HEK293 (cell line): ENCODE data around the gene R3HDM2.

Source experiments
- CTCF ChIA-PET: fragments of 350-600 bp; formaldehyde crosslinking; extraction: SDS; loops from one replicate; lab custom pipeline; 2021; ENCODE audit warnings: antibody characterized with exemption; lab: Yijun Ruan, JAX
- POLR2A ChIA-PET: fragments of 300-600 bp; formaldehyde crosslinking; extraction: SDS; loops from one replicate; lab custom pipeline; 2020; ENCODE audit warnings: antibody characterized with exemption, inconsistent platforms; lab: Yijun Ruan, JAX
- H3K27ac ChIP-seq: fragments of 200-500 bp; sonication (Bioruptor generic); 2 replicates; pipeline ENCODE4 v1.5.1; 2014; ENCODE audit warnings: low read depth, low read length, control low read depth, inconsistent platforms; ENCODE audit errors: extremely low read depth
- H3K36me3 ChIP-seq, 2 experiments: fragments of 200-500 bp in 1 of 2; sonication (Bioruptor generic) in 1 of 2; 1 replicate in 1 of 2; 2 replicates in 1 of 2; pipeline ENCODE4 v1.5.1; 2014 to 2017; ENCODE audit warnings: inconsistent platforms in 2 of 2, low read length in 2 of 2; ENCODE audit not compliant: control insufficient read depth in 2 of 2, insufficient read depth in 1 of 2
- H3K4me1 ChIP-seq: fragments of 200-500 bp; sonication (Bioruptor generic); 2 replicates; pipeline ENCODE4 v1.5.1; 2014; ENCODE audit warnings: mild to moderate bottlenecking, low read length, inconsistent platforms; ENCODE audit not compliant: control insufficient read depth, insufficient read depth
- H3K4me3 ChIP-seq: 2 replicates; pipeline ENCODE4 v1.5.1; 2011; ENCODE audit warnings: low read depth, mild to moderate bottlenecking, control low read depth, low read length, moderate library complexity
- H3K9me3 ChIP-seq: fragments of 200-500 bp; sonication (Bioruptor generic); 2 replicates; pipeline ENCODE4 v1.5.1; 2014; ENCODE audit warnings: low read depth, low read length, inconsistent platforms; ENCODE audit not compliant: control insufficient read depth, insufficient read depth
- GFI1B ChIP-seq: fragments of 450-650 bp; formaldehyde crosslinking; IDR thresholded peaks from 2 replicates; pipeline ENCODE4 v1.5.1; 2016; ENCODE audit warnings: missing biosample characterization, missing genetic modification characterization
- MZF1 ChIP-seq: fragments of 450-650 bp; formaldehyde crosslinking; IDR thresholded peaks from 2 replicates; pipeline ENCODE4 v1.5.1; 2017; ENCODE audit warnings: missing biosample characterization, missing genetic modification characterization, borderline replicate concordance
- OSR2 ChIP-seq: fragments of 450-650 bp; formaldehyde crosslinking; IDR thresholded peaks from 2 replicates; pipeline ENCODE4 v1.5.1; 2016; ENCODE audit warnings: missing biosample characterization, missing genetic modification characterization
- PRDM1 ChIP-seq: fragments of 450-650 bp; formaldehyde crosslinking; IDR thresholded peaks from 2 replicates; pipeline ENCODE4; 2016; ENCODE audit warnings: missing biosample characterization, missing genetic modification characterization
- SP7 ChIP-seq: fragments of 450-650 bp; formaldehyde crosslinking; IDR thresholded peaks from 2 replicates; pipeline ENCODE4 v1.5.1; 2016; ENCODE audit warnings: missing biosample characterization, missing genetic modification characterization
- TRIM28 ChIP-seq: IDR thresholded peaks from 2 replicates; pipeline ENCODE4 v1.6.1; 2011; ENCODE audit warnings: low read length, control low read depth, borderline replicate concordance
- ZBTB17 ChIP-seq: fragments of 450-650 bp; formaldehyde crosslinking; IDR thresholded peaks from 2 replicates; pipeline ENCODE4 v1.5.1; 2016; ENCODE audit warnings: missing biosample characterization, missing genetic modification characterization
- ZFP3 ChIP-seq: fragments of 450-650 bp; formaldehyde crosslinking; IDR thresholded peaks from 2 replicates; pipeline ENCODE4 v1.5.1; 2016; ENCODE audit warnings: low read depth, missing biosample characterization, missing genetic modification characterization
- ZFP37 ChIP-seq: fragments of 450-650 bp; formaldehyde crosslinking; IDR thresholded peaks from 2 replicates; pipeline ENCODE4 v1.5.1; 2016; ENCODE audit warnings: missing biosample characterization, missing genetic modification characterization
- ZFP41 ChIP-seq: fragments of 450-650 bp; formaldehyde crosslinking; IDR thresholded peaks from 2 replicates; pipeline ENCODE4 v1.5.1; 2016; ENCODE audit warnings: missing biosample characterization, missing genetic modification characterization, borderline replicate concordance
- ZIC2 ChIP-seq: fragments of 450-650 bp; formaldehyde crosslinking; IDR thresholded peaks from 2 replicates; pipeline ENCODE4 v1.5.1; 2016; ENCODE audit warnings: missing biosample characterization, missing genetic modification characterization
- ZNF112 ChIP-seq: fragments of 450-650 bp; formaldehyde crosslinking; IDR thresholded peaks from 2 replicates; pipeline ENCODE4 v1.5.0; 2017; ENCODE audit warnings: missing biosample characterization, missing genetic modification characterization
- ZNF140 ChIP-seq: fragments of 450-650 bp; formaldehyde crosslinking; IDR thresholded peaks from 2 replicates; pipeline ENCODE4 v1.5.1; 2016; ENCODE audit warnings: missing biosample characterization, missing genetic modification characterization
- ZNF169 ChIP-seq: fragments of 450-650 bp; formaldehyde crosslinking; IDR thresholded peaks from 2 replicates; pipeline ENCODE4 v1.5.1; 2016; ENCODE audit warnings: missing biosample characterization, missing genetic modification characterization
- ZNF214 ChIP-seq: fragments of 450-650 bp; formaldehyde crosslinking; IDR thresholded peaks from 2 replicates; pipeline ENCODE4 v1.5.1; 2017; ENCODE audit warnings: missing biosample characterization, mild to moderate bottlenecking, missing genetic modification characterization, borderline replicate concordance
- ZNF366 ChIP-seq: fragments of 450-650 bp; formaldehyde crosslinking; conservative IDR thresholded peaks from 2 replicates; pipeline ENCODE4 v1.5.1; 2016; ENCODE audit warnings: missing biosample characterization, missing genetic modification characterization
- ZNF394 ChIP-seq: fragments of 450-650 bp; formaldehyde crosslinking; IDR thresholded peaks from 2 replicates; pipeline ENCODE4 v1.5.1; 2016; ENCODE audit warnings: missing biosample characterization, missing genetic modification characterization, mild to moderate bottlenecking, moderate library complexity, borderline replicate concordance
- ZNF473 ChIP-seq: fragments of 450-650 bp; formaldehyde crosslinking; IDR thresholded peaks from 2 replicates; pipeline ENCODE4 v1.5.1; 2017; ENCODE audit warnings: missing biosample characterization, missing genetic modification characterization
- ZNF621 ChIP-seq: fragments of 450-650 bp; formaldehyde crosslinking; IDR thresholded peaks from 2 replicates; pipeline ENCODE4 v1.5.1; 2017; ENCODE audit warnings: missing biosample characterization, missing genetic modification characterization
- ZNF658 ChIP-seq: fragments of 450-650 bp; formaldehyde crosslinking; IDR thresholded peaks from 2 replicates; pipeline ENCODE4; 2016; ENCODE audit warnings: missing biosample characterization, missing genetic modification characterization
- ZNF670 ChIP-seq: fragments of 450-650 bp; formaldehyde crosslinking; IDR thresholded peaks from 2 replicates; pipeline ENCODE4 v1.5.1; 2016; ENCODE audit warnings: missing biosample characterization, missing genetic modification characterization, low read depth
- ZNF747 ChIP-seq: fragments of 450-650 bp; formaldehyde crosslinking; IDR thresholded peaks from 2 replicates; pipeline ENCODE4 v1.5.1; 2016; ENCODE audit warnings: missing biosample characterization, missing genetic modification characterization
- ZNF768 ChIP-seq: fragments of 450-650 bp; formaldehyde crosslinking; IDR thresholded peaks from 2 replicates; pipeline ENCODE4 v1.5.1; 2018; ENCODE audit warnings: missing biosample characterization, mild to moderate bottlenecking, missing genetic modification characterization
- ZNF830 ChIP-seq: fragments of 450-650 bp; IDR thresholded peaks from 2 replicates; pipeline ENCODE4 v1.5.0; 2018; ENCODE audit warnings: missing biosample characterization, missing genetic modification characterization, low read depth, mild to moderate bottlenecking, moderate library complexity
- ZSCAN23 ChIP-seq: fragments of 450-650 bp; formaldehyde crosslinking; IDR thresholded peaks from 2 replicates; pipeline ENCODE4 v1.5.1; 2016; ENCODE audit warnings: missing biosample characterization, missing genetic modification characterization
- ZSCAN30 ChIP-seq: fragments of 450-650 bp; IDR thresholded peaks from 2 replicates; pipeline ENCODE4 v1.5.1; 2018; ENCODE audit warnings: missing biosample characterization, mild to moderate bottlenecking, missing genetic modification characterization, moderate library complexity
- TF ChIP-seq, protein P1 (sequence below): fragments of 450-650 bp; formaldehyde crosslinking; IDR thresholded peaks from 2 replicates; pipeline ENCODE4 v1.5.1; 2016; ENCODE audit warnings: missing biosample characterization, missing genetic modification characterization, borderline replicate concordance
- TF ChIP-seq, protein P2 (sequence below): fragments of 450-650 bp; formaldehyde crosslinking; IDR thresholded peaks from 2 replicates; pipeline ENCODE4 v1.5.1; 2016; ENCODE audit warnings: missing biosample characterization, missing genetic modification characterization
- TF ChIP-seq, protein P3 (sequence below): fragments of 450-650 bp; formaldehyde crosslinking; IDR thresholded peaks from 2 replicates; pipeline ENCODE4 v1.5.1; 2016; ENCODE audit warnings: missing biosample characterization, missing genetic modification characterization, low read depth
- TF ChIP-seq, protein P4 (sequence below): IDR thresholded peaks from 2 replicates; pipeline ENCODE4 v1.6.1; 2011; ENCODE audit warnings: mild to moderate bottlenecking, low read depth, low read length, borderline replicate concordance

Gene R3HDM2

DNA sequence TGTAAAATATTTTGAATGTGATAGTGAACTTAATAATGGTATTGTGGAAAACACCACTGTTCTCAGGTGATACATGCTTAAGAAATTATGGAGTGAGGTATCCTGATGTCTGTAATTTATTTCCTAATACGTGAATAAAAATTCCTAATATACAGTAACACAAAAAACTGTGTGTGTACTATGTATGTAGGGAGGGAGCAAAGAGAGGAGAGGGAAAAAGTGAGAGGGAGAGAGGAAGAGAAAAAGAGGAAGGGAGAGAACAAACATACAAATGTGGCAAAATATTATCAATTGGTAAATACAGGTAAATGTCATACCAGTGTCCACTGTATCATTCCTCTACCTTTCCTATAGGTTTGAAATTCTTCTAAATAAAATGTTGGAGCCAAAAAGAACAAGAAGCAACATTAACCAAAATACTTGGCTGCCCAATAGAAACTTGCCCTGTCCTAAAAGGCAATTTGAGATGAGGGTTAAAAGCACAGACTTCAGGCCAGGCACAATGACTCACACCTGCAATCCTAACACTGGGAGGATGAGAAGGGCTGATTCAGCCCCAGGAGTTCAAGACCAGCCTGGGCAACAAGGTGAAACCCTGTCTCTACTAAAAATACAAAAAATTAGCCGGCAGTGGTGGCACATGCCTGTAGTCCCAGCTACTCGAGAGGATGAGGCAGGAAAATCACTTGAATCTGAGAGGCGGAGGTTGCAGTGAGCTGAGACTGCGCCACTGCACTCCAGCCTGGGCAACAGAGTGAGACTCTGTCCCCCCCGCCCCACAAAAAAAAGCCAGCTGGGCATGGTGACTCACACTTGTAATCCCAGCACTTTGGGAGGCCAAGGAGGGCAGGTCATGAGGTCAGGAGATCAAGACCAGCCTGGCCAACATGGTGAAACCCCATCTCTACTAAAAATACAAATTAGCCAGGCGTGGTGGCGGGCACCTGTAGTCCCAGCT lies 14.5 kb downstream of the R3HDM2 start:
- ChIA-PET POLR2A (no interaction called here), CTCF (no interaction called here)
- Histone ChIP-seq H3K4me3 (no peak overlapping the region), H3K9me3 (no peaks in the 10 kb centered on the region), H3K4me1 (peaks cover 3% of the 10 kb centered on the region; the same call in 1 of the 2 replicates), H3K27ac (no peak overlapping the region), H3K36me3 (peaks cover 0 to 8% of the 10 kb centered on the region in 2 experiments; a peak in 1 of 3 replicates)
- TF ChIP-seq ZNF394 (tag by site-specific recombination) (peak; percentile 35; the same call in 1 of the 2 replicates), PRDM1 (tag by site-specific recombination) (peak; percentile 92), ZNF621 (tag by site-specific recombination) (no peak), ZNF658 (tag by site-specific recombination) (no peak), ZFP3 (tag by site-specific recombination) (no peak), ZBTB17 (tag by site-specific recombination) (peak; percentile 40; the same call in 1 of the 2 replicates), TRIM28 (no peak), ZNF830 (no peak), ZNF169 (tag by site-specific recombination) (no peak), GFI1B (no peak), ZNF366 (tag by site-specific recombination) (peak; percentile 71), SP7 (tag by site-specific recombination) (peak; percentile 87), ZNF214 (no peak), ZNF140 (tag by site-specific recombination) (no peak), ZIC2 (tag by site-specific recombination) (no peak), ZNF768 (tag by site-specific recombination) (no peak), ZNF112 (no peak), ZSCAN23 (no peak), ZFP41 (no peak), ZNF747 (tag by site-specific recombination) (no peak), ZNF473 (tag by site-specific recombination) (no peak), OSR2 (tag by site-specific recombination) (peak; percentile 39; the same call in 1 of the 2 replicates), ZSCAN30 (tag by site-specific recombination) (no peak), ZFP37 (tag by site-specific recombination) (0 out of 2 replicates have a peak, but pooled peaks have one; percentile 53), ZNF670 (tag by site-specific recombination) (no peak), MZF1 (tag by site-specific recombination) (no peak)
- TF ChIP-seq, protein P1, sequence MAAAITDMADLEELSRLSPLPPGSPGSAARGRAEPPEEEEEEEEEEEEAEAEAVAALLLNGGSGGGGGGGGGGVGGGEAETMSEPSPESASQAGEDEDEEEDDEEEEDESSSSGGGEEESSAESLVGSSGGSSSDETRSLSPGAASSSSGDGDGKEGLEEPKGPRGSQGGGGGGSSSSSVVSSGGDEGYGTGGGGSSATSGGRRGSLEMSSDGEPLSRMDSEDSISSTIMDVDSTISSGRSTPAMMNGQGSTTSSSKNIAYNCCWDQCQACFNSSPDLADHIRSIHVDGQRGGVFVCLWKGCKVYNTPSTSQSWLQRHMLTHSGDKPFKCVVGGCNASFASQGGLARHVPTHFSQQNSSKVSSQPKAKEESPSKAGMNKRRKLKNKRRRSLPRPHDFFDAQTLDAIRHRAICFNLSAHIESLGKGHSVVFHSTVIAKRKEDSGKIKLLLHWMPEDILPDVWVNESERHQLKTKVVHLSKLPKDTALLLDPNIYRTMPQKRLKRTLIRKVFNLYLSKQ (tag by site-specific recombination): no peak
- TF ChIP-seq, protein P2, sequence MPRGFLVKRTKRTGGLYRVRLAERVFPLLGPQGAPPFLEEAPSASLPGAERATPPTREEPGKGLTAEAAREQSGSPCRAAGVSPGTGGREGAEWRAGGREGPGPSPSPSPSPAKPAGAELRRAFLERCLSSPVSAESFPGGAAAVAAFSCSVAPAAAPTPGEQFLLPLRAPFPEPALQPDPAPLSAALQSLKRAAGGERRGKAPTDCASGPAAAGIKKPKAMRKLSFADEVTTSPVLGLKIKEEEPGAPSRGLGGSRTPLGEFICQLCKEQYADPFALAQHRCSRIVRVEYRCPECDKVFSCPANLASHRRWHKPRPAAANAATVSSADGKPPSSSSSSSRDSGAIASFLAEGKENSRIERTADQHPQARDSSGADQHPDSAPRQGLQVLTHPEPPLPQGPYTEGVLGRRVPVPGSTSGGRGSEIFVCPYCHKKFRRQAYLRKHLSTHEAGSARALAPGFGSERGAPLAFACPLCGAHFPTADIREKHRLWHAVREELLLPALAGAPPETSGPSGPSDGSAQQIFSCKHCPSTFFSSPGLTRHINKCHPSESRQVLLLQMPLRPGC: no peak
- TF ChIP-seq, protein P3, sequence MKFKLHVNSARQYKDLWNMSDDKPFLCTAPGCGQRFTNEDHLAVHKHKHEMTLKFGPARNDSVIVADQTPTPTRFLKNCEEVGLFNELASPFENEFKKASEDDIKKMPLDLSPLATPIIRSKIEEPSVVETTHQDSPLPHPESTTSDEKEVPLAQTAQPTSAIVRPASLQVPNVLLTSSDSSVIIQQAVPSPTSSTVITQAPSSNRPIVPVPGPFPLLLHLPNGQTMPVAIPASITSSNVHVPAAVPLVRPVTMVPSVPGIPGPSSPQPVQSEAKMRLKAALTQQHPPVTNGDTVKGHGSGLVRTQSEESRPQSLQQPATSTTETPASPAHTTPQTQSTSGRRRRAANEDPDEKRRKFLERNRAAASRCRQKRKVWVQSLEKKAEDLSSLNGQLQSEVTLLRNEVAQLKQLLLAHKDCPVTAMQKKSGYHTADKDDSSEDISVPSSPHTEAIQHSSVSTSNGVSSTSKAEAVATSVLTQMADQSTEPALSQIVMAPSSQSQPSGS (tag by site-specific recombination): no peak
- TF ChIP-seq, protein P4, sequence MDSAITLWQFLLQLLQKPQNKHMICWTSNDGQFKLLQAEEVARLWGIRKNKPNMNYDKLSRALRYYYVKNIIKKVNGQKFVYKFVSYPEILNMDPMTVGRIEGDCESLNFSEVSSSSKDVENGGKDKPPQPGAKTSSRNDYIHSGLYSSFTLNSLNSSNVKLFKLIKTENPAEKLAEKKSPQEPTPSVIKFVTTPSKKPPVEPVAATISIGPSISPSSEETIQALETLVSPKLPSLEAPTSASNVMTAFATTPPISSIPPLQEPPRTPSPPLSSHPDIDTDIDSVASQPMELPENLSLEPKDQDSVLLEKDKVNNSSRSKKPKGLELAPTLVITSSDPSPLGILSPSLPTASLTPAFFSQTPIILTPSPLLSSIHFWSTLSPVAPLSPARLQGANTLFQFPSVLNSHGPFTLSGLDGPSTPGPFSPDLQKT: no peak
